Trophoblast cell (in vitro differentiated cells and primary cell): ENCODE measurements around the gene MCTP1.
A peak's percentile ranks its signal among the peaks of the same experiment; 100 is the strongest.

Source experiments
- DNase-seq, 2 donors: peaks; one replicate each; pipeline ENCODE4 v3.0.0-alpha.2; 2016
- H2AFZ ChIP-seq: 2 replicates; pipeline ENCODE4 v1.6.1; 2013; ENCODE audit warnings: low read length, moderate library complexity, mild to moderate bottlenecking; ENCODE audit not compliant: insufficient read depth, poor library complexity
- H2AK5ac ChIP-seq: 2 replicates; pipeline ENCODE4 v1.6.1; 2013; ENCODE audit warnings: mild to moderate bottlenecking, low read length
- H2BK120ac ChIP-seq: 2 replicates; pipeline ENCODE4 v1.6.1; 2013; ENCODE audit warnings: low read length, mild to moderate bottlenecking, moderate library complexity; ENCODE audit not compliant: insufficient read depth, poor library complexity
- H2BK12ac ChIP-seq: 2 replicates; pipeline ENCODE4 v1.6.1; 2013; ENCODE audit warnings: mild to moderate bottlenecking, low read length, moderate library complexity
- H2BK5ac ChIP-seq: 2 replicates; pipeline ENCODE4 v1.6.1; 2013; ENCODE audit warnings: low read length, low read depth, moderate library complexity, mild to moderate bottlenecking; ENCODE audit not compliant: poor library complexity
- H3K14ac ChIP-seq: 2 replicates; pipeline ENCODE4 v1.6.1; 2013; ENCODE audit warnings: mild to moderate bottlenecking, low read length
- H3K18ac ChIP-seq: 2 replicates; pipeline ENCODE4 v1.6.1; 2013; ENCODE audit warnings: mild to moderate bottlenecking, low read length
- H3K23ac ChIP-seq: 2 replicates; pipeline ENCODE4 v1.6.1; 2013; ENCODE audit warnings: low read length
- H3K27ac ChIP-seq: 2 replicates; pipeline ENCODE4 v1.5.1; 2013; ENCODE audit warnings: low read depth, mild to moderate bottlenecking, inconsistent platforms, low read length, moderate library complexity
- H3K27me3 ChIP-seq: 2 replicates; pipeline ENCODE4 v1.6.1; 2013; ENCODE audit warnings: inconsistent platforms, mild to moderate bottlenecking, low read length, moderate library complexity; ENCODE audit not compliant: insufficient read depth
- H3K36me3 ChIP-seq, 2 experiments: 1 replicate in 1 of 2; 2 replicates in 1 of 2; pipeline ENCODE4 v1.6.1; 2013; ENCODE audit warnings: low read length in 2 of 2, mild to moderate bottlenecking in 2 of 2, moderate library complexity in 1 of 2; ENCODE audit not compliant: insufficient read depth in 2 of 2, control insufficient read depth in 1 of 2
- H3K4ac ChIP-seq: 2 replicates; pipeline ENCODE4 v1.6.1; 2013; ENCODE audit warnings: low read depth, mild to moderate bottlenecking, low read length, moderate library complexity
- H3K4me1 ChIP-seq, 2 experiments: 1 replicate in 1 of 2; 2 replicates in 1 of 2; pipeline ENCODE4 v1.6.1; 2013; ENCODE audit warnings: low read length in 2 of 2, mild to moderate bottlenecking in 2 of 2, moderate library complexity in 1 of 2; ENCODE audit not compliant: insufficient read depth in 2 of 2, control insufficient read depth in 1 of 2
- H3K4me2 ChIP-seq: 2 replicates; pipeline ENCODE4 v1.6.1; 2013; ENCODE audit warnings: inconsistent platforms, mild to moderate bottlenecking, low read length, moderate library complexity
- H3K4me3 ChIP-seq: 2 replicates; pipeline ENCODE4 v1.5.1; 2013; ENCODE audit warnings: mild to moderate bottlenecking, low read depth, low read length, inconsistent platforms
- H3K79me1 ChIP-seq: one replicate; pipeline ENCODE4 v1.6.1; 2013; ENCODE audit warnings: low read length
- H3K79me2 ChIP-seq: 2 replicates; pipeline ENCODE4 v1.6.1; 2013; ENCODE audit warnings: low read length, mild to moderate bottlenecking; ENCODE audit not compliant: control insufficient read depth, insufficient read depth, poor library complexity
- H3K9ac ChIP-seq: 2 replicates; pipeline ENCODE4 v1.6.1; 2013; ENCODE audit warnings: mild to moderate bottlenecking, low read length
- H3K9me3 ChIP-seq: 2 replicates; pipeline ENCODE4 v1.6.1; 2013; ENCODE audit warnings: low read depth, mild to moderate bottlenecking, control low read depth, inconsistent platforms, low read length; ENCODE audit not compliant: insufficient read depth
- H4K12ac ChIP-seq: 2 replicates; pipeline ENCODE4 v1.6.1; 2013; ENCODE audit warnings: low read depth, mild to moderate bottlenecking, low read length, moderate library complexity
- H4K8ac ChIP-seq: 2 replicates; pipeline ENCODE4 v1.6.1; 2013; ENCODE audit warnings: low read depth, mild to moderate bottlenecking, low read length, moderate library complexity
- H4K91ac ChIP-seq: one replicate; pipeline ENCODE4 v1.6.1; 2013; ENCODE audit warnings: low read depth, mild to moderate bottlenecking, low read length, moderate library complexity
- WGBS: extraction: QIAGEN DNeasy Blood & Tissue Kit; methylation state at CpG from one replicate; pipeline ENCODE4 v1.1.7; 2013; ENCODE audit warnings: missing lambda C conversion rate; ENCODE audit not compliant: insufficient read length, insufficient coverage; ENCODE audit errors: extremely low coverage; 5-methylcytosine and 5-hydroxymethylcytosine counted together

The MCTP1 gene

DNA sequence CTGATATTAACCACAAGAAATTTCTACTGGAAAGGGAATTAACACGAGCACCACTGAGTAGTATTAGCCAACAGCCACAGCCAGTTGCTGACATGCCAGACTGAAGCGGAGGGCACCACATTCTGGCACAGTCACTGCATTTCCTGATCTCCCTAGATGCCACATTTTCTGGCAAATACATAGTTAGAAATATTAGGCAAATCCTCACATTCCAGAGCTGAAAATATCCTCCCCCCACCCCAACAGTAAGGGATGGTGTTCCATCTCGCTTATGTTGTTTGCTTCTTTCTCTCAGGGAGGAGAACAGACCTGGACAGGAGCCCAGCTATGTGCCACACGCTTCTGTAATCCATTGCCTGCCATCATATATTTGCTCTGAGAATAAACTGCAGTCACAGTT is 32.8 kb upstream of the MCTP1 start:
- H3K79me1 ChIP-seq = no peaks in the 10 kb centered on the region
- no peak overlapping the region for H2BK12ac ChIP-seq
- no peak overlapping the region for H4K91ac ChIP-seq
- H3K9me3 ChIP-seq = no peaks in the 10 kb centered on the region
- no peak overlapping the region for H3K27ac ChIP-seq
- H3K4me1 ChIP-seq = no peaks in the 10 kb centered on the region
- H3K14ac ChIP-seq = no peak overlapping the region
- no peak overlapping the region for H2AK5ac ChIP-seq
- no peak overlapping the region for H3K23ac ChIP-seq
- no peak overlapping the region for H3K4me2 ChIP-seq
- no peak overlapping the region for H3K18ac ChIP-seq
- no peak overlapping the region for H3K4ac ChIP-seq
- H3K36me3 ChIP-seq = no peaks in the 10 kb centered on the region
- H2BK120ac ChIP-seq = no peak overlapping the region
- H3K9ac ChIP-seq = no peak overlapping the region
- peak in 1 of 2 donors; percentile 25 for DNase-seq
- no peak overlapping the region for H4K8ac ChIP-seq
- H3K27me3 ChIP-seq = no peaks in the 10 kb centered on the region
- no peak overlapping the region for H3K4me3 ChIP-seq
- no peak overlapping the region for H2AFZ ChIP-seq
- WGBS = no CpG with 5 or more reads among the region's 4 CpGs
- no peak overlapping the region for H2BK5ac ChIP-seq
- H4K12ac ChIP-seq = no peak overlapping the region
- no peaks in the 10 kb centered on the region for H3K79me2 ChIP-seq

DNA sequence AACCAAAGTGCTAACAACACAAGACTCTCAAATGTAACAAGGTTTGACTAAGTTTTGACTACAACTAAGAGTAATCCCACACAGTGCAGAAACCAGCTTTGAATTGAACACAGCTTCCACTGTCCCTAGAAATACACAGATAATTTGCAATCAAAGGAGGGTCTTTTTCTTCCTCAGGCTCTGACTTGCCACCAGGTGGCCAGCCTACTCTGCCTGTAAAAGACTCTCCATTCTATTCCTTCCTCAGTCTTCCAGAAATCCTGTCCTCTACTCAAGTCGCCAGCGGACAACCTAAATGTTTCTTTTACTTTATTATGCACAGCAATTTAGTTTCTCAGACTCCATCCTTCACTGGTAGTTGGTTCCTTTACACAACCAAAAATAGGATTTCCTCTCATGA is 32.2 kb upstream of the MCTP1 start:
- Histone ChIP-seq H3K27ac (no peak overlapping the region), H3K23ac (no peak overlapping the region), H4K91ac (no peak overlapping the region), H3K4me1 (no peaks in the 10 kb centered on the region), H3K18ac (no peak overlapping the region), H3K4me2 (no peak overlapping the region), H3K14ac (no peak overlapping the region), H4K12ac (no peak overlapping the region), H3K9me3 (no peaks in the 10 kb centered on the region), H2BK5ac (no peak overlapping the region), H3K27me3 (no peaks in the 10 kb centered on the region), H3K79me2 (no peaks in the 10 kb centered on the region), H3K4ac (no peak overlapping the region), H3K36me3 (no peaks in the 10 kb centered on the region), H3K9ac (no peak overlapping the region), H2AK5ac (no peak overlapping the region), H3K79me1 (no peaks in the 10 kb centered on the region), H2AFZ (no peak overlapping the region), H3K4me3 (no peak overlapping the region), H2BK12ac (no peak overlapping the region), H4K8ac (no peak overlapping the region), H2BK120ac (no peak overlapping the region)
- DNase-seq = no peak
- WGBS = no CpG with 5 or more reads among the region's 2 CpGs

DNA sequence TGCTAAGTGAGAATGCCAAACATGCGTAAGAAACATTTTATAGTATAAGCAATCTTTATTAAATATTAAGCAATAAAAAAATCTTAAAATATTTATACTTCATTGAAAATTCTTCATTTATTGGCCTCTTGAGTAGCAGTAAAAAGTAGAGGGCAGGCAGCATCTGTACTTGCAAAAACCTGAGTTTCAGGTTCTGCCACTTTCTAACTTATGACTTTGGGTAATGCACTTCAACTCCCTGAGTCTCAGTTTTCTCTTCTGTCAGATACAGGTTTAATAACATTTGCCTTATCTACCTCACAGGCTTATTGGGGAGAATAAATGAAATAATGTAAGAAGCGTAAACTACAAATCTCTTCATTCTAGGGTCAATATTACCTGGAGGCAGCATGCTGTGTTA is 19.8 kb upstream of the MCTP1 start:
- H2AFZ ChIP-seq = no peak overlapping the region
- no peaks in the 10 kb centered on the region for H3K36me3 ChIP-seq
- H4K8ac ChIP-seq = no peak overlapping the region
- no peak overlapping the region for H3K23ac ChIP-seq
- H3K9ac ChIP-seq = no peak overlapping the region
- H3K4ac ChIP-seq = no peak overlapping the region
- WGBS = no CpG with 5 or more reads among the region's 2 CpGs
- no peak overlapping the region for H3K14ac ChIP-seq
- H3K4me1 ChIP-seq = no peaks in the 10 kb centered on the region
- H2BK5ac ChIP-seq = no peak overlapping the region
- H4K91ac ChIP-seq = no peak overlapping the region
- no peak overlapping the region for H3K18ac ChIP-seq
- no peak overlapping the region for H3K4me3 ChIP-seq
- no peak overlapping the region for H3K4me2 ChIP-seq
- H3K79me1 ChIP-seq = no peaks in the 10 kb centered on the region
- H2BK12ac ChIP-seq = no peak overlapping the region
- no peaks in the 10 kb centered on the region for H3K9me3 ChIP-seq
- no peak overlapping the region for H2BK120ac ChIP-seq
- peak in 1 of 2 donors; percentile 81 for DNase-seq
- no peaks in the 10 kb centered on the region for H3K79me2 ChIP-seq
- no peak overlapping the region for H4K12ac ChIP-seq
- H3K27ac ChIP-seq = no peak overlapping the region
- no peaks in the 10 kb centered on the region for H3K27me3 ChIP-seq
- no peak overlapping the region for H2AK5ac ChIP-seq

DNA sequence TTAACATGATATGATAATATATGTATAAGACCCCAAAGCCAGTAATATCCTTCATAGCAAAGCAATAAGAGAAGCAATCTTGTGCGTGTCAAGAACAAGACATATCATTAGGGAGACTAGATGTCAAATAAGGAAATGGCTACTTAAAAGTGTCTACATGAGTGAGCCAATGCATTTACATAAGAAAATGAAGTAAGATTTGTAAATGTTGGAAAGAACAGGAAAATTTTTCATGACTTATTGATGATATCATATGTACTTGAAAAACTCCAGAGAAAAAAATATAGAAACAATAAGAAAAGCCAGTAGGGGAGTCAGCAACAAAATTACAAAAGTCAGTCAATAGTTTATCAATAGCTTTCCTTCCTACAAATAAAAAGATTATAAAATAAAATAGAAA is 13.8 kb upstream of the MCTP1 start:
- H3K79me1 ChIP-seq = no peaks in the 10 kb centered on the region
- no peak overlapping the region for H3K27ac ChIP-seq
- no peak overlapping the region for H2AFZ ChIP-seq
- H3K4me3 ChIP-seq = no peak overlapping the region
- H3K23ac ChIP-seq = no peak overlapping the region
- no peak overlapping the region for H3K9ac ChIP-seq
- H2BK12ac ChIP-seq = no peak overlapping the region
- H3K36me3 ChIP-seq = no peaks in the 10 kb centered on the region
- H3K27me3 ChIP-seq = no peaks in the 10 kb centered on the region
- H3K14ac ChIP-seq = no peak overlapping the region
- no peak overlapping the region for H4K91ac ChIP-seq
- no peaks in the 10 kb centered on the region for H3K9me3 ChIP-seq
- WGBS = no CpG with 5 or more reads among the region's 1 CpG
- H3K4me2 ChIP-seq = no peak overlapping the region
- H2BK5ac ChIP-seq = no peak overlapping the region
- H3K79me2 ChIP-seq = no peaks in the 10 kb centered on the region
- H4K8ac ChIP-seq = no peak overlapping the region
- no peak overlapping the region for H3K4ac ChIP-seq
- H3K4me1 ChIP-seq = no peaks in the 10 kb centered on the region
- no peak overlapping the region for H3K18ac ChIP-seq
- no peak overlapping the region for H4K12ac ChIP-seq
- no peak for DNase-seq
- H2AK5ac ChIP-seq = no peak overlapping the region
- H2BK120ac ChIP-seq = no peak overlapping the region
